Liver (tissue), 9 donors: Measurements from ENCODE around the gene DVL1. TPM values are rescaled to one million over a fixed set of nuclear protein-coding genes. Genes with fewer than 3 reads are reported as not detected.

Source experiments
- DNase-seq: peaks from one replicate; pipeline ENCODE4 v3.0.0-alpha.2; 2017; ENCODE audit warnings: low spot score
- H3K27ac ChIP-seq, 2 donors: one replicate each; pipeline ENCODE4 v1.7.0; 2013; ENCODE audit warnings: inconsistent platforms in 2 of 2, low read length in 2 of 2, control low read depth in 1 of 2, low read depth in 1 of 2, mild to moderate bottlenecking in 1 of 2
- H3K27me3 ChIP-seq, 4 donors: one replicate each; pipeline versions ENCODE4 v1.6.1 to v1.7.0; 2013; ENCODE audit warnings: low read length in 3 of 4, inconsistent platforms in 1 of 4, mild to moderate bottlenecking in 1 of 4, moderate library complexity in 1 of 4; ENCODE audit not compliant: control insufficient read depth in 4 of 4, insufficient read depth in 4 of 4
- H3K36me3 ChIP-seq, 4 donors: one replicate each; pipeline versions ENCODE4 v1.6.1 to v1.7.0; 2013; ENCODE audit warnings: low read length in 3 of 4, mild to moderate bottlenecking in 3 of 4, low read depth in 1 of 4, moderate library complexity in 1 of 4; ENCODE audit not compliant: control insufficient read depth in 4 of 4, insufficient read depth in 3 of 4
- H3K4me1 ChIP-seq, 4 donors: one replicate each; pipeline versions ENCODE4 v1.6.1 to v1.7.0; 2013; ENCODE audit warnings: low read length in 3 of 4, mild to moderate bottlenecking in 3 of 4, moderate library complexity in 1 of 4; ENCODE audit not compliant: control insufficient read depth in 4 of 4, insufficient read depth in 4 of 4
- H3K4me3 ChIP-seq, 3 donors: one replicate each; pipeline versions ENCODE4 v1.6.1 to v1.7.0; 2013; ENCODE audit warnings: low read length in 3 of 3, control low read depth in 1 of 3, low read depth in 1 of 3, mild to moderate bottlenecking in 1 of 3
- H3K9ac ChIP-seq, 2 donors: one replicate each; pipeline ENCODE4 v1.7.0; 2013; ENCODE audit warnings: low read length in 2 of 2, mild to moderate bottlenecking in 2 of 2, moderate library complexity in 2 of 2, control low read depth in 1 of 2, low read depth in 1 of 2
- H3K9me3 ChIP-seq, 4 donors: one replicate each; pipeline versions ENCODE4 v1.6.1 to v1.7.0; 2013; ENCODE audit warnings: low read length in 3 of 4; ENCODE audit not compliant: control insufficient read depth in 4 of 4
- ATF3 ChIP-seq: IDR thresholded peaks from 2 replicates; pipeline ENCODE4 v1.6.1; 2016; ENCODE audit warnings: antibody characterized with exemption
- CTCF ChIP-seq: fragments of 150-350 bp; IDR thresholded peaks from 2 replicates; pipeline ENCODE4 v1.5.1; 2017; ENCODE audit warnings: improper control_type of control experiment, low read depth, low read length; ENCODE audit not compliant: missing input control
- EGR1 ChIP-seq, 2 donors: IDR thresholded peaks; 2 replicates each; pipeline ENCODE4 v1.6.1; 2016 to 2018; ENCODE audit warnings: antibody characterized with exemption in 2 of 2, low read depth in 2 of 2
- FOXA1 ChIP-seq: IDR thresholded peaks from 2 replicates; pipeline ENCODE4 v1.6.1; 2016; ENCODE audit warnings: antibody characterized with exemption
- GABPA ChIP-seq, 2 donors: IDR thresholded peaks in 1 of 2; conservative IDR thresholded peaks in 1 of 2; 2 replicates each; pipeline ENCODE4 v1.6.1; 2016; ENCODE audit warnings: antibody characterized with exemption in 2 of 2, mild to moderate bottlenecking in 1 of 2, moderate library complexity in 1 of 2
- HNF4A ChIP-seq, 2 donors: conservative IDR thresholded peaks; 2 replicates each; pipeline ENCODE4 v1.6.1; 2016; ENCODE audit warnings: antibody characterized with exemption in 2 of 2, mild to moderate bottlenecking in 2 of 2
- HNF4G ChIP-seq: IDR thresholded peaks from 2 replicates; pipeline ENCODE4 v1.6.1; 2016; ENCODE audit warnings: antibody characterized with exemption
- MAX ChIP-seq: IDR thresholded peaks from 2 replicates; pipeline ENCODE4 v1.6.1; 2016; ENCODE audit warnings: antibody characterized with exemption
- NR2F2 ChIP-seq: IDR thresholded peaks from 2 replicates; pipeline ENCODE4 v1.6.1; 2016; ENCODE audit warnings: antibody characterized with exemption
- RAD21 ChIP-seq, 2 donors: IDR thresholded peaks; 2 replicates each; pipeline ENCODE4 v1.6.1; 2016; ENCODE audit warnings: antibody characterized with exemption in 2 of 2, mild to moderate bottlenecking in 2 of 2
- REST ChIP-seq: IDR thresholded peaks from 2 replicates; pipeline ENCODE4 v1.6.1; 2016; ENCODE audit warnings: antibody characterized with exemption, mild to moderate bottlenecking
- RXRA ChIP-seq, 2 donors: IDR thresholded peaks; 2 replicates each; pipeline ENCODE4 v1.6.1; 2017 to 2018; ENCODE audit warnings: antibody characterized with exemption in 2 of 2, mild to moderate bottlenecking in 1 of 2
- SP1 ChIP-seq: IDR thresholded peaks from 2 replicates; pipeline ENCODE4 v1.6.1; 2018; ENCODE audit warnings: antibody characterized with exemption, mild to moderate bottlenecking
- TAF1 ChIP-seq: conservative IDR thresholded peaks from 2 replicates; pipeline ENCODE4 v1.6.1; 2016; ENCODE audit warnings: antibody characterized with exemption, mild to moderate bottlenecking
- YY1 ChIP-seq: IDR thresholded peaks from 2 replicates; pipeline ENCODE4 v1.6.1; 2016; ENCODE audit warnings: antibody characterized with exemption, mild to moderate bottlenecking
- ZBTB33 ChIP-seq: IDR thresholded peaks from 2 replicates; pipeline ENCODE4 v1.6.1; 2016; ENCODE audit warnings: antibody characterized with exemption
- WGBS: extraction: QIAGEN DNeasy Blood & Tissue Kit; methylation state at CpG from one replicate; pipeline ENCODE4 v1.1.7; 2013; 5-methylcytosine and 5-hydroxymethylcytosine counted together
- polyA plus RNA-seq, 2 donors: library from polyadenylated mRNA; stranded (reverse) in 1 of 2; unstranded in 1 of 2; fragments of 200-250 nt in 1 of 2; fragments of >200 nt in 1 of 2; fragmentation: Nextera tagmentation in 1 of 2; extraction: Ambion mirVana in 1 of 2; gene quantifications; one replicate each; pipeline versions ENCODE4 v1.2.1 to v1.2.3, GENCODE V29; 2013 to 2015
- total RNA-seq, 2 donors: library from RNA; depleted of rRNA; stranded (reverse); fragments of >200 nt; gene quantifications; one replicate each; pipeline ENCODE4 v1.2.3, GENCODE V29; 2014
- donor health status: healthy.
- donor health status: healthy.
- donor health status: healthy.
- donor health status: healthy.
- donor health status: healthy.

Gene DVL1
- total and polyA plus RNA-seq, 4 donors = 5.7 to 41.2 (median 24.8) TPM

GRCh38 chr1:1331068-1331965 lies 17.9 kb downstream of the DVL1 start, which contains the start of gene TAS1R3:
TSS of gene TAS1R3 (plus strand) at chr1:1331280. CDS start at chr1:1331346, 66 bp downstream.
- no peak for TF ChIP-seq GABPA (IDR thresholded peaks at IDR 0.05 in 1 of 2, conservative IDR thresholded peaks at IDR 0.05 in 1 of 2)
- no peak for TF ChIP-seq CTCF
- TF ChIP-seq RXRA (IDR thresholded peaks at IDR 0.05) = no peak
- TF ChIP-seq HNF4G = no peak
- TF ChIP-seq REST = no peak
- TF ChIP-seq ATF3 = no peak
- no peak for TF ChIP-seq HNF4A (conservative IDR thresholded peaks at IDR 0.05)
- TF ChIP-seq NR2F2 = no peak
- no peak for TF ChIP-seq YY1
- no peak for TF ChIP-seq MAX
- TF ChIP-seq FOXA1 = no peak
- TF ChIP-seq EGR1 (IDR thresholded peaks at IDR 0.05; ENCODE audit: low read depth in 2 of 2) = no peak
- no peak for TF ChIP-seq ZBTB33
- TF ChIP-seq TAF1 = no peak
- TF ChIP-seq RAD21 (IDR thresholded peaks at IDR 0.05) = no peak
- no peak for TF ChIP-seq SP1
- WGBS = 79% methylated on average over 41 of the region's 41 CpGs
- H3K4me1 ChIP-seq = peaks cover 9 to 29% (median 18%) of the 10 kb centered on the region in 4 donors
- H3K27ac ChIP-seq = no peak within 1 kb of the TSS
- H3K36me3 ChIP-seq = peaks cover 0 to 12% (median 8%) of the 10 kb centered on the region in 4 donors
- DNase-seq = no peak
- H3K27me3 ChIP-seq = no peaks in the 10 kb centered on the region
- H3K9me3 ChIP-seq = no peaks in the 10 kb centered on the region
- no peak within 1 kb of the TSS for H3K9ac ChIP-seq
- H3K4me3 ChIP-seq = no peak within 1 kb of the TSS
